Prostate gland (tissue), 2 donors: ENCODE measurements around the gene MACO1. TPM values are rescaled to one million over a fixed set of nuclear protein-coding genes. Genes with fewer than 3 reads are reported as not detected.

Experiments used
- DNase-seq: peaks from one replicate; pipeline ENCODE4 v3.0.0-alpha.2; 2019; ENCODE audit warnings: low spot score
- H3K27ac ChIP-seq, 2 donors: fragments of 200-600 bp; sonication (generic); 2 replicates each; pipeline ENCODE4 v1.5.1; 2017 to 2019
- H3K27me3 ChIP-seq: fragments of 200-600 bp; sonication (generic); replicated peaks from 2 replicates; pipeline ENCODE4 v1.5.1; 2019; ENCODE audit not compliant: insufficient read depth
- H3K36me3 ChIP-seq, 2 donors: fragments of 200-600 bp; sonication (generic); 1 replicate in 1 of 2; 2 replicates in 1 of 2; pipeline versions ENCODE4 v1.5.1 to v1.8.1; 2017 to 2019
- H3K4me1 ChIP-seq: fragments of 200-600 bp; sonication (generic); replicated peaks from 2 replicates; pipeline ENCODE4 v1.5.1; 2019
- H3K4me3 ChIP-seq, 2 donors: fragments of 200-600 bp; sonication (generic); 2 replicates each; pipeline ENCODE4 v1.5.1; 2017 to 2019
- H3K9me3 ChIP-seq: fragments of 200-600 bp; sonication (generic); 2 replicates; pipeline ENCODE4 v1.5.1; 2017
- POLR2A ChIP-seq: fragments of 450-650 bp; IDR thresholded peaks from one replicate; pipeline ENCODE4 v1.6.1; 2016; ENCODE audit warnings: antibody characterized with exemption, mild to moderate bottlenecking
- POLR2AphosphoS5 ChIP-seq: sonication (generic); formaldehyde crosslinking; IDR thresholded peaks from one replicate; pipeline ENCODE4 v1.6.1; 2017; ENCODE audit warnings: antibody characterized with exemption
- WGBS: methylation state at CpG from one replicate; pipeline ENCODE4 v1.1.5; 2018; 5-methylcytosine and 5-hydroxymethylcytosine counted together
- intact Hi-C: fragments of 100-400 bp; cut with DNase I; formaldehyde crosslinking; loops from one replicate; pipeline ENCODE4 v1.14.2; 2022
- total RNA-seq, 2 donors: library from RNA; depleted of rRNA; stranded (reverse); fragments of >200 nt; gene quantifications; one replicate each; pipeline ENCODE4 v1.1.0, GENCODE V29; 2016
- TF ChIP-seq, protein P1 (sequence below), 4 experiments: fragments of 200-600 bp in 2 of 4; fragments of 450-650 bp in 2 of 4; sonication (generic) in 2 of 4; IDR thresholded peaks; 1 replicate in 3 of 4; 2 replicates in 1 of 4; pipeline ENCODE4 v1.5.1; 2016 to 2019; ENCODE audit warnings: antibody characterized with exemption in 4 of 4, mild to moderate bottlenecking in 2 of 4, moderate library complexity in 2 of 4

The MACO1 gene
- total RNA-seq, 2 donors from 2014 or later = 25.5 to 31.0 TPM

DNA sequence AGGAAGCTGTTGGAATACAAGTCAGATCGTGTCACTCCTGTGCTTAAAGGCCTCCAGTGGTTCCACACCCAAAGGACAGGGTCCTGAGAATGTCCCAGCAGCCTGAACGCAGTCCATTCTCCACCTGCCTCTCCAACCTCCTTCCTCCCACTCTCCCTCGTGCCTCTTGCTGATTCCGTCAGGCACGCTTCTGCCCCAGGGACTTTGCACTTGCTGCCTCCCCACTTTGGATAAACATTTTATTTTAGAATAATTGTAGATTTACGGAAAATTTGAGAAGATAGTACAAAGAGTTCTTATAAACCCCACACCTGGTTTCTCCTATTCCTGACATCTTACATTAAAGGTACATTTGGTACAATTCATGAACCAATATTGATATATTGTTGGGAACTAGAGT, 84.3 kb downstream of the MACO1 start:
- no peak for DNase-seq
- TF ChIP-seq POLR2AphosphoS5 = no peak
- TF ChIP-seq, protein P1, sequence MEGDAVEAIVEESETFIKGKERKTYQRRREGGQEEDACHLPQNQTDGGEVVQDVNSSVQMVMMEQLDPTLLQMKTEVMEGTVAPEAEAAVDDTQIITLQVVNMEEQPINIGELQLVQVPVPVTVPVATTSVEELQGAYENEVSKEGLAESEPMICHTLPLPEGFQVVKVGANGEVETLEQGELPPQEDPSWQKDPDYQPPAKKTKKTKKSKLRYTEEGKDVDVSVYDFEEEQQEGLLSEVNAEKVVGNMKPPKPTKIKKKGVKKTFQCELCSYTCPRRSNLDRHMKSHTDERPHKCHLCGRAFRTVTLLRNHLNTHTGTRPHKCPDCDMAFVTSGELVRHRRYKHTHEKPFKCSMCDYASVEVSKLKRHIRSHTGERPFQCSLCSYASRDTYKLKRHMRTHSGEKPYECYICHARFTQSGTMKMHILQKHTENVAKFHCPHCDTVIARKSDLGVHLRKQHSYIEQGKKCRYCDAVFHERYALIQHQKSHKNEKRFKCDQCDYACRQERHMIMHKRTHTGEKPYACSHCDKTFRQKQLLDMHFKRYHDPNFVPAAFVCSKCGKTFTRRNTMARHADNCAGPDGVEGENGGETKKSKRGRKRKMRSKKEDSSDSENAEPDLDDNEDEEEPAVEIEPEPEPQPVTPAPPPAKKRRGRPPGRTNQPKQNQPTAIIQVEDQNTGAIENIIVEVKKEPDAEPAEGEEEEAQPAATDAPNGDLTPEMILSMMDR (IDR thresholded peaks at IDR 0.05) = no peak
- TF ChIP-seq POLR2A = no peak
- Histone ChIP-seq H3K4me1 (no peaks in the 10 kb centered on the region), H3K9me3 (no peaks in the 10 kb centered on the region), H3K4me3 (no peak overlapping the region), H3K36me3 (no peaks in the 10 kb centered on the region), H3K27me3 (no peaks in the 10 kb centered on the region), H3K27ac (no peak overlapping the region)
- WGBS = 76% methylated on average over 6 of the region's 6 CpGs
- intact Hi-C loops = no loop called here

DNA sequence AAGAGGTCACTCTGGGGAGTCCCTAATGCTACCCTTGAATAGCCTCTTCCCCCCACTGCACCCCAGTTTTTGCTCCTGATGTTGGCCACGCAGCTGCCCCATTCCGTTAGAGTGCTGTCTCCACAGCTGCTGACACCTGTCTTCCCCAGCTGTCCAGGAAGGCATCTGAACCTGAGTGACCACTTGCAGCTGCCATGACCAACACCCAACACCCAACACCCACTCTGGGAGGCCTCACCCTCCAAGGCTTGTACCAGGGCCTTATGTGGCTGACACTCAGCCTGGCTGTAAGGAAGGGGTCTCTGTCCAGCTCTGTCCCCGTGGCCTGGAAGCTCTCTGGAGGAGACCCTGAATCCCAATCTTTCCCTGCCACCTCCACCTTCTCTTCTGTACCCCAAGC, 86.0 kb downstream of the MACO1 start:
- Histone ChIP-seq H3K27me3 (no peaks in the 10 kb centered on the region), H3K9me3 (no peaks in the 10 kb centered on the region), H3K36me3 (no peaks in the 10 kb centered on the region), H3K27ac (no peak overlapping the region), H3K4me3 (no peak overlapping the region), H3K4me1 (no peaks in the 10 kb centered on the region)
- no peak for DNase-seq
- WGBS = 88% methylated on average over 3 of the region's 3 CpGs
- intact Hi-C loops = no loop called here
- TF ChIP-seq POLR2AphosphoS5 (no peak), POLR2A (no peak)
- TF ChIP-seq, protein P1 (IDR thresholded peaks at IDR 0.05) = no peak

DNA sequence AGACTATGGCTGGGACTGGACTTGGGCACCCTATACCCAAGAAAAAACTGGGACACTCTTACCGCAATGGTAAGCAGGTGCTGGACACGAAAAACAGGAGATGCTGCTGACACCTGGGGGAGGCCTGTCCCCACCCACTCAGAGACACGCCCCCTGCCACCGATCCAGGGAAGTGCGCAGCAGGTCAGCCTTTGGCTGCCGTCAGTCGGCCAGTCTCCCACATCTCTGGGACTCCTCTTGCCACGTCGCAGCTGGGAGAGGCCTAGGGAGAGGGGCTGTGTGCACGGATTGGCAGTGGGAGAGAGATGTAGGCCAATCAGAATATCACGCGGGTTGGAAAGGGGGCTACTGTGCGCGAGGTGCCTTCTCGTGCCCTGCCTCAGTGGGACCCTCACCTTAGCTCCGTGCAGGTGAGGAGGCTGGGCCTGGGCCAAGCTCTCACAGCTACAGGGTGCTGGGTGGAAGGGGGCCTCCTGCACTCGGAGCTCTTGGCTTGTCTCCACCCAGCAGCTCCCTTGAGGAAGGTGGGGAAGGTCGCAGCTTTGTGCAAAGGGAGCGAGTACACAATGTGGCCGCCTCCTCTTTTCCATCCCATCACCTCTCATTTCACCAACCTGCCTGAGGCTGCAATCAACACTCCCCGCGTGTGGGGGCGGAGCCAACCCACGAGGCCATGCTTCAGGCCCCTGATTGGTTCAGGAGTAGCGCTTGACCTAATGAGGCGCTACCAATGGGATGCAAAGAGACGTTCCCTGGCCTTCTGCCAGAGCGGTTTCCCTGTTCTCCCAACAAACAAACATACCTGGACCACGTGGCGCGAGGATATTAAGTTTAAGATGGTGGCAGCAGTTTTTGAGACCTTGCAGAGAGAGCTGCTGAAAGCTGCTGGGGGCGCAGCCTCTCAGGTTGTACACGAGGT, 87.0 kb downstream of the MACO1 start:
- 83% methylated on average over 33 of the region's 33 CpGs for WGBS
- Histone ChIP-seq H3K4me3 (no peak overlapping the region), H3K9me3 (no peaks in the 10 kb centered on the region), H3K36me3 (no peaks in the 10 kb centered on the region), H3K27ac (no peak overlapping the region), H3K4me1 (no peaks in the 10 kb centered on the region), H3K27me3 (no peaks in the 10 kb centered on the region)
- TF ChIP-seq, protein P1 (IDR thresholded peaks at IDR 0.05) = no peak
- TF ChIP-seq POLR2A = no peak
- TF ChIP-seq POLR2AphosphoS5 = no peak
- intact Hi-C loops = no loop called here
- DNase-seq = no peak

DNA sequence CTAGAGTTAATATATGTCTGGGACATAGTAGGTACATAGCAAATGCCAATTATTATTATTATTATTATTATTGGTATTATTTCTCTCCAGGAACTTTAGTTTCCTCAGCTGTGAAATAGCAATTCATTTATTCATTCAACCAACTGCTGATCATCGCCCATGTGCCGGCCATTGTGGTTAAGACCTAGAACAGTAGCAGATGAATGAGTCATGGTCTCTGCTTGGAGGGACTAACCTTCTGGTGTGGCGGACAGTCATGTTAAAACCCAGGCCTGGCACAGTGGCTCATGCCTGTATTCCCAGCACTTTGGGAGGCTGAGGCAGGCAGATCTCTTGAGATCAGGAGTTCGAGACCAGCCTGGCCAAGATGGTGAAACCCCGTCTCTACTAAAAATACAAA, 88.9 kb downstream of the MACO1 start:
- 97% methylated on average over 5 of the region's 5 CpGs for WGBS
- intact Hi-C loops = loop anchor here (5.0 kb wide), 1 partner anchor 112 kb away; no protein-coding TSS in a partner anchor
- no peak overlapping the region for H3K27ac ChIP-seq
- H3K4me1 ChIP-seq = no peaks in the 10 kb centered on the region
- H3K27me3 ChIP-seq = no peaks in the 10 kb centered on the region
- TF ChIP-seq, protein P1 (IDR thresholded peaks at IDR 0.05) = no peak
- no peak for TF ChIP-seq POLR2A
- TF ChIP-seq POLR2AphosphoS5 = no peak
- no peak for DNase-seq
- no peaks in the 10 kb centered on the region for H3K9me3 ChIP-seq
- no peaks in the 10 kb centered on the region for H3K36me3 ChIP-seq
- H3K4me3 ChIP-seq = no peak overlapping the region
